GM10847 (cell line): ENCODE measurements around the gene ASCC3.

ENCODE experiments used
- POLR2A ChIP-seq: IDR thresholded peaks from 2 replicates; pipeline ENCODE4 v1.6.1; 2011; ENCODE audit not compliant: insufficient read length; ENCODE audit errors: extremely low read depth

Gene ASCC3

GRCh38 chr6:100768816-100769351, 112.2 kb downstream of the ASCC3 start:
- TF ChIP-seq POLR2A: no peak

- TF ChIP-seq POLR2A: no peak
Measured at GRCh38 chr6:100763617-100764241, 117.4 kb downstream of the ASCC3 start.

DNA sequence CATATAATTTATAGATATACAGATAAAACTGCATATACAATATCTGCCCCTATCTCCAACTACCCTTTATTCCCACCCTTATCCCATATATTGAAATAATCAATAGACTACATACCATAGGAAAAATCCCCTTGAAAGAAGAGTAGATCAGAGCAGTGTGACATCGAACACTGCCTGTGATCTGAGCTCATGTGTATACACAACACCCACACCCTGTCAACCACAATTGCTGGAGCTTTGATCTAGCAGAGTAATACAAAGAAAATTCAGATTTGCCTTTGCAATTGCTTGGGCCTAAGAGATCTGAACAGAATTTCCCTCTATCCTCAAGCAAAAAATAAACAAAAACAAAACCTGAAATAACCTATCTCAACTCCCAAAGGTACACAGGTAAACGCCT, 119.3 kb downstream of the ASCC3 start:
- TF ChIP-seq POLR2A: no peak

GRCh38 chr6:100753421-100753820, 127.7 kb downstream of the ASCC3 start:
- TF ChIP-seq POLR2A: no peak

- TF ChIP-seq POLR2A: no peak
Measured at GRCh38 chr6:100751590-100751989, 129.5 kb downstream of the ASCC3 start.

- TF ChIP-seq POLR2A: no peak
Measured at GRCh38 chr6:100745419-100746041, 135.6 kb downstream of the ASCC3 start.

DNA sequence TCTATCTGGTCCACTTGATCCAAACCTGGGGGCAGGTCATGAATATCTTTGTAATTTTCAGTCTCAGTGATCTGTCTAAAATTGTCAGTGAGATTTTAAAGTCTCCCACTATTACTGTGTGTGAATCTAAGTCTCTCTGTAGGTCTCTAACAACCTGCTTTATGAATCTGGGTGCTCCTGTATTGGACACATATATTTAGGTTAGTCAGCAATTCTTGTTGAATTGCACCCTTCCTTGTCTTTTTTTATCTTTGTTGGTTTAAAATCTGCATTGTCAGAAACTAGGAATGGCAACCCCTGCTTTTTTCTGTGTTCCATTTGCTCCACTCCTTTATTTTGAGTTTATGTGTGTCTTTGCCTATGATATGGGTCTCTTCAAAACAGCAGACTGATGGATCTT, 140.7 kb downstream of the ASCC3 start:
- TF ChIP-seq POLR2A: no peak

DNA sequence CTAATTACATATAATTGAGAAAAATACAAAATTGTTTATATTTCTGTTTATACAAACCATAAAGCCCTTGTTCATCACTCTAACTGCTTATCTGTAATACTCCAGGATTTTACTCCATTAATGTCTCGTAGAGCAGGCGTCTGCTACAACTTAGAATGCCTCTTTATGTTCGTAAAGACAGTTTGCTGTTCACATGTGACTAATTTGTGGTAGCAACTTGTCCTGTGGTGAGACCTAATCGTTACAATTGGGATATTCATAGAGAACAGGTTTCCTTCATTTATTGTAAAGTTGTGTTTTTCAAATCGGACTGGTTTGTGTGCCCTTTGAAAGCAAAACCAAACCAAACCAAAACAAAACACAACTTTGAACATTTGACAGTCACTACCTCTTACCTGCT, 149.7 kb downstream of the ASCC3 start:
- no peak for TF ChIP-seq POLR2A

DNA sequence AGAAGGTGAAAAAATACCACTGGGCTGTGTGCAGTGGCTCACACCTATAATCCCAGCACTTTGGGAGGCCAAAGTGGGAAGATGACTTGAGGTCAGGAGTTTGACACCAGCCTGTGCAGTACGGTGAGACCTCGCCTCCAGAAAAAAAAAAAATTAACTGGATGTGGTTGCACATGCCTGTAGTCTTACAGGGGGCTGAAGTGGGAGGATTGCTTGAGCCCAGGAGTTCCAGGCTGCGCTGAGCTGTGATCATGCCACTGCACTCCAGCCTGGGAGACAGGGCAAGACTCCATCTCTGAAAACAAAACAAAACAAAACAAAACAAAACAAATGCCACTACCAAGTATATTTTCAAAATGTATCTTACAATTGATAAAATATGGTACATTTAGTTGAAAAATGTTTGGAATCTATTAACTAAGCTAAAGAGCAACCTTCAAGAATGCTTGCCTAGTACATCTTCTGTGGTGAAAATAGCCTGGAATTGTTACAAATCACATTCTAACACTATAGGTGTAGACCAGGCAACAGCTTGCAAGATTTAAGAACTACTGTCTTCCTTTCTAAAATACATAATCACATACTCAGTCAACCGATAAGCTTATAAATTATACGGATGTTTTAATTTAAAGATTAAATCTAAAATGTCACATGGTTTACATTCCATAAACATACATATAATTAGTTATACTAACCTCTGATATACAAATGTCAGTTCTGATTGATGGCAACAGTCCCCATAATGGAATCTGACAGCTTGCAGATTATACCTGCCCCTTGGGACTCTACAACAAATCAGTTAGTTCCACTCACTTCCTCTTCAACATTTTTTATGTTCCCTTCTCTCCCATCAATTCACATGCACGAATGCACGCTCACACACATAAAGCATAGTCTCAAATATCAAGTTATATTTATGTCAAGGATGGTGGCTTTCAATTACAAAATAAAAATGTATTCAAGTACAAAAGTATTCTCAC, 150.8 kb downstream of the ASCC3 start:
- TF ChIP-seq POLR2A: no peak

DNA sequence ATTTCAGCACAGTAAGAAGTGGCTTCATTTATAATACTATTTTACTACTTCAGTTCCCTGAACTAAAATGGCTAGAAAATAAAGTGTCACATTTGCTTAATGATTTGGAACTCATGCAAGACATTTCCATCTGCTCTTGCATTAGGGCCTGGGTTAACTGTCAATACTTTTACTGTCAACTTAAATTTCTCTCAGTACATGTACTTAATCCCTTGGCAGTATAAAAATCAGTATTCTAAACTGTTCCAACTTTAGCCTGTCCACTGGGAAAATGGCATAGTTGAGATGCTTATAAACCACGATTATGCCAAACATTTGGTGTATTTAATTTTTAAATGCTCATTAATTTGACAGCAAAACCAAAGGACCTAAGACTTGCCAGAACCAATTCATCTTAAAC, 154.5 kb downstream of the ASCC3 start:
- TF ChIP-seq POLR2A: no peak

DNA sequence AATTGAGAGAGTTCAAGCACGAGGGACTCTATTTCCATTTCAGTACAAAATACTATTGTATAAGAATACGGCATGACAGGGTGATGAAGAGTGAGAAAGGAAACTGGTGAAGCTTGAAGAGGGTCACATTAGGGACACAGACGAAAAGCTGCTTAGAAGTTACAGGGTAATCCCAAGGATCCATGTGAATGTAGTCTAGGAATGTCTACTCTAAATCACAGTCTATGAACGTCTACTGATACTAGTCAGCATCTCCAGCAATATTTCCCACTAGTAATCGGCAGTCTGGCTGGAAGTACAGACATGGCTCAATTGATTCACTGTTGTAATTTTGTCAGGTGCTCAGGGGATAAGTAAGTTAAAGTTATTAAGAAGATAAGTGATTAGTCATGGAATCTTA, 156.4 kb downstream of the ASCC3 start:
- TF ChIP-seq POLR2A: no peak

- no peak for TF ChIP-seq POLR2A
Measured at GRCh38 chr6:100724222-100724621, 156.9 kb downstream of the ASCC3 start.

GRCh38 chr6:100721256-100721655, 159.9 kb downstream of the ASCC3 start:
- no peak for TF ChIP-seq POLR2A

GRCh38 chr6:100719883-100720682, 161.0 kb downstream of the ASCC3 start:
- no peak for TF ChIP-seq POLR2A

- TF ChIP-seq POLR2A: no peak
Measured at GRCh38 chr6:100712997-100713396, 168.1 kb downstream of the ASCC3 start.
